Measurements from ENCODE around the gene PCTP.

The PCTP gene

GRCh38 chr17:55750750-55751657, at the start of gene PCTP:
Gene PCTP, plus strand, starts transcription at chr17:55751051. Its CDS starts 53 bp downstream, at chr17:55751104.
- Histone ChIP-seq H3K36me3 (ENCODE audit: insufficient read depth, low read depth, low read length) (no peaks in the 10 kb centered on the region), H3K9me3 (ENCODE audit: insufficient read depth, low read depth, low read length) (no peaks in the 10 kb centered on the region), H3K9ac (ENCODE audit: low read depth, low read length) (peak within 1 kb of the TSS; percentile 68; the same call in 1 of the 2 replicates), H3K27me3 (ENCODE audit: insufficient read depth, low read length) (no peaks in the 10 kb centered on the region), H3K4me3 (ENCODE audit: low read length) (peak within 1 kb of the TSS; percentile 82), H3K4me1 (ENCODE audit: insufficient read depth, low read length) (peaks cover 5% of the 10 kb centered on the region; the same call in 1 of the 2 replicates), H3K27ac (ENCODE audit: low read length) (no peak within 1 kb of the TSS)

DNA sequence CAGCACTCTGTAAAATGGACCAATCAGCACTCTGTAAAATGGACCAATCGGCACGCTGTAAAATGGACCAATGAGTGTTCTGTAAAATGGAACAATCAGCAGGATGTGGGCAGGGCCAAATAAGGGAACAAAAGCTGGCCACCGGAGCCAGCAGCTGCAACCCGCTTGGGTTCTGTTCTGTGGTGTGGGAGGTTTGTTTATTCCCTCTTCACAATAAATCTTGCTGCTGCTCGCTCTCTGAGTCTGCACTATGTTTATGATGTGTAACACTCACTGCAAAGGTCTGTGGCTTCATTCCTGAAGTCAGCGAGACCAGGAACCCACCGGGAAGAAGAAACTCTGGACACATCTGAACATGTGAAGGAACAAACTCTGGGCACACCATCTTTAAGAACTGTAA, 48.7 kb upstream of the PCTP start:
- no peaks in the 10 kb centered on the region; the same call in 1 of the 2 replicates for H3K9me3 ChIP-seq (ENCODE audit: insufficient read depth, low read depth, low read length)
- H3K4me3 ChIP-seq (ENCODE audit: low read length): no peak overlapping the region
- no peak overlapping the region for H3K9ac ChIP-seq (ENCODE audit: low read depth, low read length)
- peaks cover under 1% of the 10 kb centered on the region; the same call in 1 of the 2 replicates for H3K4me1 ChIP-seq (ENCODE audit: insufficient read depth, low read length)
- no peak overlapping the region for H3K27ac ChIP-seq (ENCODE audit: low read length)
- no peaks in the 10 kb centered on the region for H3K36me3 ChIP-seq (ENCODE audit: insufficient read depth, low read depth, low read length)
- H3K27me3 ChIP-seq (ENCODE audit: insufficient read depth, low read length): no peaks in the 10 kb centered on the region

GRCh38 chr17:55704401-55704800, 46.5 kb upstream of the PCTP start:
- Histone ChIP-seq H3K27me3 (ENCODE audit: insufficient read depth, low read length) (no peaks in the 10 kb centered on the region), H3K36me3 (ENCODE audit: insufficient read depth, low read depth, low read length) (no peaks in the 10 kb centered on the region), H3K4me1 (ENCODE audit: insufficient read depth, low read length) (peaks cover 8% of the 10 kb centered on the region; the same call in 1 of the 2 replicates), H3K9me3 (ENCODE audit: insufficient read depth, low read depth, low read length) (no peaks in the 10 kb centered on the region; the same call in 1 of the 2 replicates), H3K27ac (ENCODE audit: low read length) (no peak overlapping the region), H3K4me3 (ENCODE audit: low read length) (no peak overlapping the region), H3K9ac (ENCODE audit: low read depth, low read length) (no peak overlapping the region)

GRCh38 chr17:55705847-55706246, 45.0 kb upstream of the PCTP start:
- peaks cover 8% of the 10 kb centered on the region; the same call in 1 of the 2 replicates for H3K4me1 ChIP-seq (ENCODE audit: insufficient read depth, low read length)
- no peaks in the 10 kb centered on the region for H3K27me3 ChIP-seq (ENCODE audit: insufficient read depth, low read length)
- H3K27ac ChIP-seq (ENCODE audit: low read length): no peak overlapping the region
- H3K9me3 ChIP-seq (ENCODE audit: insufficient read depth, low read depth, low read length): no peaks in the 10 kb centered on the region; the same call in 1 of the 2 replicates
- no peak overlapping the region for H3K9ac ChIP-seq (ENCODE audit: low read depth, low read length)
- H3K36me3 ChIP-seq (ENCODE audit: insufficient read depth, low read depth, low read length): no peaks in the 10 kb centered on the region
- no peak overlapping the region for H3K4me3 ChIP-seq (ENCODE audit: low read length)

GRCh38 chr17:55706808-55707773, 43.8 kb upstream of the PCTP start:
- Histone ChIP-seq H3K36me3 (ENCODE audit: insufficient read depth, low read depth, low read length) (no peaks in the 10 kb centered on the region), H3K27ac (ENCODE audit: low read length) (no peak overlapping the region), H3K9me3 (ENCODE audit: insufficient read depth, low read depth, low read length) (no peaks in the 10 kb centered on the region; the same call in 1 of the 2 replicates), H3K4me3 (ENCODE audit: low read length) (peak overlapping the region; percentile 9; the same call in 1 of the 2 replicates), H3K9ac (ENCODE audit: low read depth, low read length) (no peak overlapping the region), H3K4me1 (ENCODE audit: insufficient read depth, low read length) (peaks cover 8% of the 10 kb centered on the region; the same call in 1 of the 2 replicates), H3K27me3 (ENCODE audit: insufficient read depth, low read length) (no peaks in the 10 kb centered on the region)

DNA sequence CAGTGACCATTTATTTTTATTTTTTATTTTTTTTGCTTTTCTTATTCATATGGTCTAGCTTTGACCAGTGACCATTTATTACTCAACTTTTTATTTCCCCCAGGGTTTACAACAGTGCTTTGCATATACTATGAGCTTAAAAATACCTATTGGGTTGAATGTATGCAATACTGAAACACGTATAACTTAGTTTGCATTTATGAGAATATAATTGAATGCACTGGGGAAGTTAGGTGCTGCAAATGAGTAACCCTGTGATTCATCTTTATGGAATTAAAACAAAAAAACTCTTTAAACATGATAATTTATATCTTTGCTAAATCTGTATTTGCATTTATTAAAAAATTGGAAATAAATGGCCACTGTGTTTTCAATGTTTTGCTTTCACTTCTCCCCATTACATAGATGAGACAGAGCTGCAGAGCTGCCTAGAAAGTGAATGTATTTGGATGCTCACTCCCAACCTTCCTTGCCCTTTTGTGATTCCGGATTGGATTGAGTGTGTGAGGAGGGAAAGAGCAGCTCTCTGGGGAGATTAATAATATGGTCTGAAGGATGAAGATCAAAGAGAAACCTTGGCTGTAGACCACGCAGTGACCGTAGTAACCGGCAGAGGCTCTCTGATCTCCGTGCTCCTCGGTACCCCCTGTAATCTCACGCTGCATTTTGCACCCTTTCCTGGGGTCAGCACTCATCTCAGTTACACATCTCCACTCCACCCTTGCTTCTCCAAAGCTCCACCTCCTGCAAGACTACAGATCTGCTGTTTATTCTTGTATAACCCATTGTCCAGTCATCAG, 42.5 kb upstream of the PCTP start:
- H3K27me3 ChIP-seq (ENCODE audit: insufficient read depth, low read length): no peaks in the 10 kb centered on the region
- no peaks in the 10 kb centered on the region; the same call in 1 of the 2 replicates for H3K9me3 ChIP-seq (ENCODE audit: insufficient read depth, low read depth, low read length)
- no peaks in the 10 kb centered on the region for H3K36me3 ChIP-seq (ENCODE audit: insufficient read depth, low read depth, low read length)
- H3K4me3 ChIP-seq (ENCODE audit: low read length): no peak overlapping the region
- H3K9ac ChIP-seq (ENCODE audit: low read depth, low read length): no peak overlapping the region
- H3K4me1 ChIP-seq (ENCODE audit: insufficient read depth, low read length): peaks cover 8% of the 10 kb centered on the region; the same call in 1 of the 2 replicates
- no peak overlapping the region for H3K27ac ChIP-seq (ENCODE audit: low read length)

- no peaks in the 10 kb centered on the region for H3K36me3 ChIP-seq (ENCODE audit: insufficient read depth, low read depth, low read length)
- no peak overlapping the region for H3K4me3 ChIP-seq (ENCODE audit: low read length)
- H3K9ac ChIP-seq (ENCODE audit: low read depth, low read length): no peak overlapping the region
- peaks cover 8% of the 10 kb centered on the region; the same call in 1 of the 2 replicates for H3K4me1 ChIP-seq (ENCODE audit: insufficient read depth, low read length)
- no peaks in the 10 kb centered on the region for H3K27me3 ChIP-seq (ENCODE audit: insufficient read depth, low read length)
- no peak overlapping the region for H3K27ac ChIP-seq (ENCODE audit: low read length)
- no peaks in the 10 kb centered on the region; the same call in 1 of the 2 replicates for H3K9me3 ChIP-seq (ENCODE audit: insufficient read depth, low read depth, low read length)
Observed at GRCh38 chr17:55709440-55709839, 41.4 kb upstream of the PCTP start.

DNA sequence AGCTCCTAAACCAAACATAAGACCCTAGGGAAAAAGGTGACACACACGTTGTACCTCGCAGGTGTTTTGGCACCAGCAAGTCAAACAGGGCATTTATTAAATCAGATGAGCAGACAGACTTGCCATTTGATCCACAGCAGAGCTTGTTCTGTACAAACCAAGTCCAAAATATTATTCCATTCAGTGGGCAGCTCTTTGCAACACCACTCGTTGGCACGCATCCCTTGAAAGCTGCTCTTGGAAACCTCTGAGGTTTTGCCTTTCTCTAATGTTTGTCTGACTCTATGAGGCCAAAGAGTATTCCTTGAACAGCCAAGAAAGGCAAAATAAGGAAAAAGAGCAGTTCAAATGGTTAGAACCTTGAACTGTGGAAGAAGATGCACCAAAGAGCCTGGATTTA, 40.9 kb upstream of the PCTP start:
- Histone ChIP-seq H3K4me1 (ENCODE audit: insufficient read depth, low read length) (peaks cover 8% of the 10 kb centered on the region; the same call in 1 of the 2 replicates), H3K36me3 (ENCODE audit: insufficient read depth, low read depth, low read length) (no peaks in the 10 kb centered on the region), H3K9me3 (ENCODE audit: insufficient read depth, low read depth, low read length) (no peaks in the 10 kb centered on the region), H3K9ac (ENCODE audit: low read depth, low read length) (no peak overlapping the region), H3K4me3 (ENCODE audit: low read length) (no peak overlapping the region), H3K27me3 (ENCODE audit: insufficient read depth, low read length) (no peaks in the 10 kb centered on the region), H3K27ac (ENCODE audit: low read length) (no peak overlapping the region)

DNA sequence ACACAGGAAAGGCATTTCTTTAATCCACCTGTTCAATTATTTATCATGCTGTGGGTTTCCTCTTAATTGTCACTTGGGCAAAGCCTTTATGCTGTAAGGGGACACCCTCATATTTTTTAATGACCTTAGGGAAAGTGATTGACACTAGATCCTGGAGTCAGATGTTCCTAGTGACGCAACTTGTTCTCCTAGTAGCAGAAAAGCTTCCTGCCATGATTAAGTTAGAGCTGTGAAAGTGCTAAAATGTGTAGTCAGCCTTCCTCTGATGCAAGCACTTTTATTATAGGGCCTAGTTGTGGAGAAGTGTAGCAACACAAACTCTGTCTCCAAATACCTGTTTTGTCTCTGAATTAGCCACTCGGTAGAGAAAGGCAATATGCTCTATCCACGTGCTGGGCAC, 40.4 kb upstream of the PCTP start:
- Histone ChIP-seq H3K27ac (ENCODE audit: low read length) (no peak overlapping the region), H3K4me1 (ENCODE audit: insufficient read depth, low read length) (peaks cover 8% of the 10 kb centered on the region; the same call in 1 of the 2 replicates), H3K27me3 (ENCODE audit: insufficient read depth, low read length) (no peaks in the 10 kb centered on the region), H3K9ac (ENCODE audit: low read depth, low read length) (no peak overlapping the region), H3K4me3 (ENCODE audit: low read length) (no peak overlapping the region), H3K36me3 (ENCODE audit: insufficient read depth, low read depth, low read length) (no peaks in the 10 kb centered on the region), H3K9me3 (ENCODE audit: insufficient read depth, low read depth, low read length) (no peaks in the 10 kb centered on the region)

DNA sequence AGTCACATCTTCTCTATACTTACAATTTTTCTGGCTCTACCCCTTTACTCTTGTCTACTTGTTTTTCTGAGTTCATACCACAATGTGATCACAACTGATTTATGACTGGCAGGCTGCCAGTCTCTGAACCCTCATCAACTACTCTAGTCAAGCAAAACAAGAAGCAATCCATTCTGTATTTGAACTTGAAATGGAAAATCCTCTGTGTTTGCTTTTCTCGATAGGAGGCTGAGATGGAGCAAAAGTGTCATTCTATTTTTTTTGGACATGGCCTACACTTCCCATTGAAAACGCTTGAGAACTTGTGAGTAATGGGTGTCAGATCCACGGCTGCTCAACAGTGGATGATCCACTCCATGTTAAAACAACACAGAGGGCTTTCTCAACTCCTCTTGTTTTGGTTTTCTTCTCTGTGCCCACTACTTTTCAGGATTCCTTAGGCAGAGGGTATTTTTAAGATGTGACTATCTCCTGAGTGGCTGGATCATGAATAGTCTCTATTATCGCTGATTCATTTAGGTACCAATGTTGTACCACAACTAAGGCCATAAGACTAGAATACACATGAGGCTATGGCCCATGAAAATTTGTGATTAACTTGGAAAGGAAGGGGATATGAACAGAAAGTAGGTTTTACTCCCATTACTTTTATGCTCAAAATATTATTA, 39.9 kb upstream of the PCTP start:
- Histone ChIP-seq H3K27ac (ENCODE audit: low read length) (no peak overlapping the region), H3K9me3 (ENCODE audit: insufficient read depth, low read depth, low read length) (no peaks in the 10 kb centered on the region), H3K9ac (ENCODE audit: low read depth, low read length) (no peak overlapping the region), H3K4me3 (ENCODE audit: low read length) (no peak overlapping the region), H3K36me3 (ENCODE audit: insufficient read depth, low read depth, low read length) (no peaks in the 10 kb centered on the region), H3K4me1 (ENCODE audit: insufficient read depth, low read length) (peaks cover 8% of the 10 kb centered on the region; the same call in 1 of the 2 replicates), H3K27me3 (ENCODE audit: insufficient read depth, low read length) (no peaks in the 10 kb centered on the region)
